Middle frontal gyrus (tissue), 1 donor: ENCODE data around the gene TIGD4.

ENCODE experiments used
- DNase-seq: peaks from one replicate; pipeline ENCODE4 v3.0.0-alpha.2; 2015; ENCODE audit warnings: low spot score; ENCODE audit errors: extremely low spot score

TIGD4 gene

GRCh38 chr4:152779513-152780266, at the start of gene TIGD4, which contains the start of gene ARFIP1:
TIGD4 (minus strand) TSS chr4:152779730; CDS start chr4:152771004, 8,726 bp downstream.
ARFIP1 (plus strand) TSS chr4:152779954; CDS start chr4:152829634, 49,680 bp downstream.
- peak; percentile 95 for DNase-seq

- DNase-seq: no peak
These were observed 48.6 kb upstream of the TIGD4 start for GRCh38 chr4:152828122-152828521.

GRCh38 chr4:152825336-152825735, 45.8 kb upstream of the TIGD4 start:
- DNase-seq: no peak

GRCh38 chr4:152824561-152824960, 45.0 kb upstream of the TIGD4 start:
- DNase-seq: no peak

GRCh38 chr4:152822323-152822722, 42.8 kb upstream of the TIGD4 start:
- DNase-seq: no peak

GRCh38 chr4:152820073-152820472, 40.5 kb upstream of the TIGD4 start:
- DNase-seq: no peak

GRCh38 chr4:152819026-152819645, 39.6 kb upstream of the TIGD4 start:
- no peak for DNase-seq

GRCh38 chr4:152817331-152817730, 37.8 kb upstream of the TIGD4 start:
- DNase-seq: no peak

GRCh38 chr4:152815078-152815477, 35.5 kb upstream of the TIGD4 start:
- DNase-seq: no peak

GRCh38 chr4:152810715-152811287, 31.3 kb upstream of the TIGD4 start:
- no peak for DNase-seq

GRCh38 chr4:152808670-152809069, 29.1 kb upstream of the TIGD4 start:
- DNase-seq: no peak

- no peak for DNase-seq
These were observed 27.8 kb upstream of the TIGD4 start for GRCh38 chr4:152807294-152807829.

GRCh38 chr4:152806501-152807125, 27.1 kb upstream of the TIGD4 start:
- DNase-seq: no peak

- no peak for DNase-seq
These were observed 26.3 kb upstream of the TIGD4 start for GRCh38 chr4:152805818-152806217.

- DNase-seq: no peak
These were observed 25.6 kb upstream of the TIGD4 start for GRCh38 chr4:152805071-152805650.

GRCh38 chr4:152803541-152803940, 24.0 kb upstream of the TIGD4 start:
- no peak for DNase-seq

GRCh38 chr4:152795891-152796290, 16.4 kb upstream of the TIGD4 start:
- DNase-seq: no peak

- DNase-seq: no peak
These were observed 7.1 kb upstream of the TIGD4 start for GRCh38 chr4:152786627-152787026.

GRCh38 chr4:152785639-152786615, 6.4 kb upstream of the TIGD4 start:
- no peak for DNase-seq
